ENCODE results near the gene CCNL1. TPM values are rescaled to one million over a fixed set of nuclear protein-coding genes. Genes with fewer than 3 reads are reported as not detected.

CCNL1 gene
- total and polyA plus RNA-seq, 2 donors (not counting 3 experiments of a cell fraction or from before 2014, with no cell fraction given) = 119 to 137 TPM

DNA sequence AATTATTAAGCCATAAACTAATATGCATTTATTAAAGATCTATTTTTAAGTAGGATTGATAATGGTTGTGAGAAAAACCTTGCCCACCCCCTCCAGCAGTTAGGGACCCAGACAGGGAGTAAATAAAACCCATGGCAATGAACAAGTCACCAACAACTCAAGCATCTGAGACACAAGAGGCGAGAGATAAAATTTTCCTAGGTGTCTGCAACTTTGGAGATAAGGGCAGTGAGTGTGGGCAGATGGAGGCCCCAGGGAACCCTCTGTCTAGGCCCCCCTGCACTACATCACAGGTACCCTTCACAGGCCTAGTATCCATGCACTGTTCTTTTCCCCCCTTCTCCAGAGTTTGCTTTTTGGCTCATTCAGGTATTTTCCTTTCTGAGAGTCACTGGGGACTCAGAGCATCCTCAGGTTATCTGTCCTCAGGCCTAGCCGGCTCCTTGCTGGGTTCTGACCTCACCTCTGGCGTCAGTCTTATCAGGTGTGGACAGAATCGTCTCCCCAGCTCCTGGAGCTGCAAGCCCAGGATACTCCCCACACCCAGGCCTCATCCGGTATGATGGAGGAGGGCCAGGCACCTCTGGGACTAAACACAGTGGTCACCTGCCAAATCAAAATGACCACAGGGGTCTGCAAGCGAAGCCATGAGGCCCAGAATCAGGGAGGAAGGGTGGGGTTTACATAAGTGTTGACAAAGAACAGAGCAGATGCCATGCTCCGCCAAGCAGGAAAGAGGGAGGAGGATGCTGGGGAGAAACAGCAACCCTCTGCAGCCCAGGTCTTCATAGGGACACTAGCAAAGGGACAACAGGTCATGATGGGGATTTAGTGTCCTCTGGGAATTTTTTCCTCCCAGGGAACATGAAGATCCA, 50.4 kb downstream of the CCNL1 start:
- Histone ChIP-seq H3K4me1 (ENCODE audit: control insufficient read depth, extremely low read depth, insufficient read depth, low read length) (no peaks in the 10 kb centered on the region), H3K9me1 (replicated peaks; ENCODE audit: control insufficient read depth, extremely low read depth, insufficient read depth, low read length) (no peaks in the 10 kb centered on the region), H3K9ac (replicated peaks; ENCODE audit: extremely low read depth, insufficient read depth, low read length) (no peak overlapping the region), H3K4me3 (replicated peaks in 1 of 3; ENCODE audit: insufficient read depth in 1 of 3, low read depth in 1 of 3, low read length in 3 of 3) (no peak overlapping the region), H3K36me3 (ENCODE audit: control insufficient read depth in 2 of 2, extremely low read depth in 1 of 2, insufficient read depth in 2 of 2, low read length in 2 of 2) (no peaks in the 10 kb centered on the region), H3K4me2 (ENCODE audit: insufficient read depth, low read length) (no peak overlapping the region), H2AFZ (ENCODE audit: low read depth, low read length) (no peak overlapping the region), H3K27me3 (ENCODE audit: control insufficient read depth in 2 of 2, insufficient read depth in 2 of 2, low read length in 2 of 2) (no peaks in the 10 kb centered on the region), H4K20me1 (replicated peaks; ENCODE audit: control insufficient read depth, extremely low read depth, insufficient read depth, low read length) (no peaks in the 10 kb centered on the region), H3K27ac (ENCODE audit: insufficient read depth, low read depth, low read length) (no peak overlapping the region), H3K9me3 (replicated peaks; ENCODE audit: control insufficient read depth, insufficient read depth, low read length) (no peaks in the 10 kb centered on the region), H3K79me2 (ENCODE audit: control insufficient read depth, insufficient read depth, low read length) (no peaks in the 10 kb centered on the region)
- no TSS peak for BruUV-seq (replicated peaks)
- DNase-seq (ENCODE audit: low read depth, low spot score) (no peak), FAIRE-seq (no peak)
- TF ChIP-seq, protein P1, sequence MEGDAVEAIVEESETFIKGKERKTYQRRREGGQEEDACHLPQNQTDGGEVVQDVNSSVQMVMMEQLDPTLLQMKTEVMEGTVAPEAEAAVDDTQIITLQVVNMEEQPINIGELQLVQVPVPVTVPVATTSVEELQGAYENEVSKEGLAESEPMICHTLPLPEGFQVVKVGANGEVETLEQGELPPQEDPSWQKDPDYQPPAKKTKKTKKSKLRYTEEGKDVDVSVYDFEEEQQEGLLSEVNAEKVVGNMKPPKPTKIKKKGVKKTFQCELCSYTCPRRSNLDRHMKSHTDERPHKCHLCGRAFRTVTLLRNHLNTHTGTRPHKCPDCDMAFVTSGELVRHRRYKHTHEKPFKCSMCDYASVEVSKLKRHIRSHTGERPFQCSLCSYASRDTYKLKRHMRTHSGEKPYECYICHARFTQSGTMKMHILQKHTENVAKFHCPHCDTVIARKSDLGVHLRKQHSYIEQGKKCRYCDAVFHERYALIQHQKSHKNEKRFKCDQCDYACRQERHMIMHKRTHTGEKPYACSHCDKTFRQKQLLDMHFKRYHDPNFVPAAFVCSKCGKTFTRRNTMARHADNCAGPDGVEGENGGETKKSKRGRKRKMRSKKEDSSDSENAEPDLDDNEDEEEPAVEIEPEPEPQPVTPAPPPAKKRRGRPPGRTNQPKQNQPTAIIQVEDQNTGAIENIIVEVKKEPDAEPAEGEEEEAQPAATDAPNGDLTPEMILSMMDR (IDR thresholded peaks at IDR 0.05; ENCODE audit: extremely low read depth in 1 of 2, insufficient read depth in 1 of 2, low read depth in 1 of 2, low read length in 2 of 2) = no peak
- TF ChIP-seq JUN (IDR thresholded peaks at IDR 0.05; ENCODE audit: borderline replicate concordance, insufficient read depth, insufficient read length, low read depth) (no peak), GATA2 (IDR thresholded peaks at IDR 0.05; ENCODE audit: insufficient read depth, insufficient read length, low read depth, low read length) (no peak), EZH2 (IDR thresholded peaks at IDR 0.05; ENCODE audit: borderline replicate concordance, low read depth, low read length, severe bottlenecking) (no peak), FOS (IDR thresholded peaks at IDR 0.05; ENCODE audit: borderline replicate concordance, insufficient read depth, low read length) (no peak), POLR2AphosphoS5 (IDR thresholded peaks at IDR 0.05; ENCODE audit: insufficient read depth, low read depth, low read length) (no peak), MYC (IDR thresholded peaks at IDR 0.05; ENCODE audit: low read depth, low read length) (no peak), POLR2A (IDR thresholded peaks at IDR 0.05; ENCODE audit: low read depth, low read length) (no peak)
- TF ChIP-seq, protein P2, sequence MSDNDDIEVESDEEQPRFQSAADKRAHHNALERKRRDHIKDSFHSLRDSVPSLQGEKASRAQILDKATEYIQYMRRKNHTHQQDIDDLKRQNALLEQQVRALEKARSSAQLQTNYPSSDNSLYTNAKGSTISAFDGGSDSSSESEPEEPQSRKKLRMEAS (IDR thresholded peaks at IDR 0.05; ENCODE audit: insufficient read depth, insufficient read length) = no peak
- dilution Hi-C loops (cut with MboI; ENCODE audit: extremely low pct_ligation_motif_present, low sequenced_read_pairs) = no loop called here
- ChIA-PET CTCF (interaction anchor here (0.9 to 1.1 kb wide), 2 partner anchors 9 to 12 kb away, joined by 3 read pairs; no protein-coding TSS in a partner anchor), POLR2A (no interaction called here)
- intact Hi-C loops (cut with micrococcal nuclease) = no loop called here

All from endothelial cell of umbilical vein (primary cell).